Neuronal stem cell (in vitro differentiated cells): ENCODE results near the gene CAMTA1.
"Not testable (repeated sequence)": the region's sequence is repeated elsewhere in the genome, so short reads cannot be mapped to it uniquely, and the experiment has no call there.

Experiments used
- DNase-seq: peaks from one replicate; pipeline ENCODE4 v3.0.0-alpha.2; 2013; ENCODE audit warnings: low spot score
- H2AFZ ChIP-seq: one replicate; pipeline ENCODE4 v1.6.1; 2013; ENCODE audit warnings: mild to moderate bottlenecking, low read length, inconsistent platforms
- H2AK5ac ChIP-seq: 2 replicates; pipeline ENCODE4 v1.6.1; 2013; ENCODE audit warnings: low read depth, mild to moderate bottlenecking, inconsistent platforms, low read length, moderate library complexity, mixed read lengths
- H2BK120ac ChIP-seq: 2 replicates; pipeline ENCODE4 v1.6.1; 2013; ENCODE audit warnings: low read depth, mild to moderate bottlenecking, inconsistent platforms, low read length, moderate library complexity, mixed read lengths
- H2BK12ac ChIP-seq: one replicate; pipeline ENCODE4 v1.6.1; 2013; ENCODE audit warnings: low read length, inconsistent platforms
- H2BK15ac ChIP-seq: 2 replicates; pipeline ENCODE4 v1.6.1; 2013; ENCODE audit warnings: mild to moderate bottlenecking, low read length, inconsistent platforms, mixed read lengths
- H2BK5ac ChIP-seq: one replicate; pipeline ENCODE4 v1.6.1; 2013; ENCODE audit warnings: inconsistent platforms, mild to moderate bottlenecking, low read length, moderate library complexity
- H3K14ac ChIP-seq: one replicate; pipeline ENCODE4 v1.6.1; 2013; ENCODE audit warnings: low read length, inconsistent platforms
- H3K18ac ChIP-seq: 2 replicates; pipeline ENCODE4 v1.6.1; 2013; ENCODE audit warnings: low read length, inconsistent platforms
- H3K23ac ChIP-seq: 2 replicates; pipeline ENCODE4 v1.6.1; 2013; ENCODE audit warnings: low read depth, mild to moderate bottlenecking, mixed read lengths, low read length, inconsistent platforms; ENCODE audit not compliant: poor library complexity
- H3K27ac ChIP-seq: replicated peaks from 3 replicates; pipeline ENCODE4 v1.5.1; 2013; ENCODE audit warnings: low read length, inconsistent platforms
- H3K27me3 ChIP-seq, 3 experiments: 2 replicates each; pipeline ENCODE4 v1.6.1; 2013; ENCODE audit warnings: low read length in 3 of 3, mild to moderate bottlenecking in 2 of 3, inconsistent platforms in 1 of 3, low read depth in 1 of 3, mixed read lengths in 1 of 3, moderate library complexity in 1 of 3; ENCODE audit not compliant: control insufficient read depth in 3 of 3, insufficient read depth in 3 of 3
- H3K36me3 ChIP-seq, 2 donors: replicated peaks in 1 of 2; 2 replicates each; pipeline ENCODE4 v1.6.1; 2013; ENCODE audit warnings: low read length in 2 of 2; ENCODE audit not compliant: control insufficient read depth in 2 of 2, insufficient read depth in 2 of 2
- H3K4ac ChIP-seq: 2 replicates; pipeline ENCODE4 v1.6.1; 2013; ENCODE audit warnings: inconsistent platforms, mild to moderate bottlenecking, low read length, moderate library complexity
- H3K4me1 ChIP-seq, 2 donors: 1 replicate in 1 of 2; 2 replicates in 1 of 2; pipeline ENCODE4 v1.6.1; 2013; ENCODE audit warnings: low read length in 2 of 2, low read depth in 1 of 2; ENCODE audit not compliant: control insufficient read depth in 2 of 2, insufficient read depth in 1 of 2
- H3K4me2 ChIP-seq: one replicate; pipeline ENCODE4 v1.6.1; 2013; ENCODE audit warnings: mild to moderate bottlenecking, low read length, inconsistent platforms; ENCODE audit not compliant: insufficient read depth, poor library complexity, severe bottlenecking
- H3K4me3 ChIP-seq, 2 donors: 2 replicates each; pipeline ENCODE4 v1.5.1; 2013; ENCODE audit warnings: low read length in 2 of 2, mild to moderate bottlenecking in 2 of 2, inconsistent platforms in 1 of 2, moderate library complexity in 1 of 2
- H3K79me1 ChIP-seq: one replicate; pipeline ENCODE4 v1.6.1; 2013; ENCODE audit warnings: low read depth, mild to moderate bottlenecking, inconsistent platforms, low read length, moderate library complexity
- H3K9ac ChIP-seq: one replicate; pipeline ENCODE4 v1.6.1; 2013; ENCODE audit warnings: mild to moderate bottlenecking, low read depth, low read length, inconsistent platforms; ENCODE audit not compliant: poor library complexity
- H3K9me3 ChIP-seq, 2 donors: replicated peaks in 1 of 2; 2 replicates each; pipeline versions ENCODE3 to v1.6.1; 2013; ENCODE audit warnings: low read length in 2 of 2, mild to moderate bottlenecking in 2 of 2, inconsistent platforms in 1 of 2, low read depth in 1 of 2, mixed read lengths in 1 of 2, moderate library complexity in 1 of 2; ENCODE audit not compliant: control insufficient read depth in 2 of 2, insufficient read depth in 1 of 2
- H4K8ac ChIP-seq: one replicate; pipeline ENCODE4 v1.6.1; 2013; ENCODE audit warnings: low read depth, mild to moderate bottlenecking, inconsistent platforms, low read length, moderate library complexity
- H4K91ac ChIP-seq: one replicate; pipeline ENCODE4 v1.6.1; 2013; ENCODE audit warnings: low read length, low read depth, mild to moderate bottlenecking, inconsistent platforms; ENCODE audit not compliant: poor library complexity
- WGBS, 2 donors: extraction: QIAGEN DNeasy Blood & Tissue Kit; methylation state at CpG; one replicate each; pipeline ENCODE4 v1.1.7; 2013; ENCODE audit warnings: missing lambda C conversion rate in 2 of 2, mixed read lengths in 1 of 2; ENCODE audit not compliant: insufficient read length in 2 of 2, insufficient replicate concordance in 1 of 2; ENCODE audit errors: extremely low coverage in 2 of 2; 5-methylcytosine and 5-hydroxymethylcytosine counted together

CAMTA1 gene

GRCh38 chr1:7381729-7382128 lies 596.5 kb downstream of the CAMTA1 start:
- not testable (repeated sequence) for H2BK12ac ChIP-seq, H3K4me3 ChIP-seq, H3K9me3 ChIP-seq, H2AK5ac ChIP-seq, H3K4ac ChIP-seq, H3K4me2 ChIP-seq, H3K9ac ChIP-seq, H2BK15ac ChIP-seq, H3K14ac ChIP-seq, H3K36me3 ChIP-seq, H3K23ac ChIP-seq, H2AFZ ChIP-seq, H3K79me1 ChIP-seq, DNase-seq, H3K18ac ChIP-seq, H2BK5ac ChIP-seq, H3K27ac ChIP-seq, H4K91ac ChIP-seq, H2BK120ac ChIP-seq, H4K8ac ChIP-seq, H3K27me3 ChIP-seq
- WGBS, 2 donors: no CpG with 5 or more reads among the region's 3 CpGs
- H3K4me1 ChIP-seq: peaks cover 6 to 11% of the 10 kb centered on the region in 2 donors

- no CpG with 5 or more reads among the region's 6 CpGs for WGBS, 2 donors
- Histone ChIP-seq H2AFZ (no peak overlapping the region), H2BK12ac (no peak overlapping the region), H3K27ac (no peak overlapping the region), H3K23ac (no peak overlapping the region), H4K8ac (no peak overlapping the region), H3K14ac (no peak overlapping the region), H3K9ac (no peak overlapping the region), H3K4me1 (peaks cover 9 to 11% of the 10 kb centered on the region in 2 donors), H2BK15ac (no peak overlapping the region), H3K36me3 (no peaks in the 10 kb centered on the region), H2BK5ac (no peak overlapping the region), H3K79me1 (no peaks in the 10 kb centered on the region), H2BK120ac (no peak overlapping the region), H3K4ac (no peak overlapping the region), H4K91ac (no peak overlapping the region), H3K9me3 (no peaks in the 10 kb centered on the region), H3K4me3 (no peak overlapping the region), H3K27me3 (peaks cover 0 to 4% (median 0%) of the 10 kb centered on the region in 3 experiments), H3K18ac (no peak overlapping the region), H2AK5ac (no peak overlapping the region), H3K4me2 (no peak overlapping the region)
- no peak for DNase-seq
Observed at GRCh38 chr1:7382971-7383370, 597.7 kb downstream of the CAMTA1 start.

- H3K4me2 ChIP-seq: no peak overlapping the region
- H3K18ac ChIP-seq: peak overlapping the region; percentile 50
- peak overlapping the region; percentile 34 for H2AK5ac ChIP-seq
- H3K27me3 ChIP-seq: peaks cover 0 to 4% (median 0%) of the 10 kb centered on the region in 3 experiments
- H2BK120ac ChIP-seq: peak overlapping the region; percentile 20
- no peaks in the 10 kb centered on the region for H3K36me3 ChIP-seq
- no peak overlapping the region for H3K4ac ChIP-seq
- no peak overlapping the region for H3K14ac ChIP-seq
- no peaks in the 10 kb centered on the region for H3K79me1 ChIP-seq
- DNase-seq: no peak
- no peak overlapping the region for H2BK12ac ChIP-seq
- H3K27ac ChIP-seq: no peak overlapping the region
- H2AFZ ChIP-seq: no peak overlapping the region
- H3K9ac ChIP-seq: peak overlapping the region; percentile 9
- 100% methylated on average over 1 of the region's 13 CpGs; no CpG with 5 or more reads in 1 of the 2 donors for WGBS, 2 donors
- peaks cover 10 to 18% of the 10 kb centered on the region in 2 donors for H3K4me1 ChIP-seq
- no peak overlapping the region for H2BK15ac ChIP-seq
- H3K4me3 ChIP-seq: no peak overlapping the region
- no peak overlapping the region for H2BK5ac ChIP-seq
- H3K23ac ChIP-seq: no peak overlapping the region
- H4K91ac ChIP-seq: no peak overlapping the region
- no peak overlapping the region for H4K8ac ChIP-seq
- no peaks in the 10 kb centered on the region for H3K9me3 ChIP-seq
Observed at GRCh38 chr1:7383671-7384520, 598.6 kb downstream of the CAMTA1 start.

GRCh38 chr1:7384679-7385078 lies 599.4 kb downstream of the CAMTA1 start:
- Histone ChIP-seq H3K4ac (no peak overlapping the region), H3K79me1 (no peaks in the 10 kb centered on the region), H3K27ac (no peak overlapping the region), H3K14ac (no peak overlapping the region), H2AK5ac (peak overlapping the region; percentile 65), H4K8ac (no peak overlapping the region), H2AFZ (no peak overlapping the region), H2BK120ac (no peak overlapping the region), H4K91ac (no peak overlapping the region), H3K36me3 (no peaks in the 10 kb centered on the region), H3K23ac (peak overlapping the region; percentile 23), H2BK12ac (no peak overlapping the region), H3K4me3 (no peak overlapping the region), H3K27me3 (peaks cover 0 to 4% (median 0%) of the 10 kb centered on the region in 3 experiments), H2BK5ac (no peak overlapping the region), H3K4me2 (no peak overlapping the region), H3K9ac (no peak overlapping the region), H3K18ac (no peak overlapping the region), H3K9me3 (no peaks in the 10 kb centered on the region), H2BK15ac (no peak overlapping the region), H3K4me1 (peaks cover 5 to 16% of the 10 kb centered on the region in 2 donors)
- WGBS, 2 donors: no CpG with 5 or more reads among the region's 7 CpGs
- DNase-seq: no peak
